HCT116 (cell line): ENCODE data around the gene HTR3B. TPM values are rescaled to one million over a fixed set of nuclear protein-coding genes. Genes with fewer than 3 reads are reported as not detected.

Experiments used
- ATAC-seq: fragments of 200-7000 bp; cut with Tn5 transposase; 2 replicates; pipeline ENCODE4 v1.9.1; 2020; ENCODE audit warnings: mild to moderate bottlenecking, moderate library complexity
- BruUV-seq: library from RNA; stranded (reverse); fragments of 400-500 nt; replicated peaks from 2 replicates; lab custom pipeline; 2021; lab: Mats Ljungman, UMichigan
- CTCF ChIA-PET: fragments of 300-600 bp; sonication (Branson Sonifier 250); formaldehyde crosslinking; loops from one replicate; lab custom pipeline; 2021; ENCODE audit warnings: antibody characterized with exemption; lab: Charles Lee
- POLR2A ChIA-PET: fragments of 300-600, 350-600 bp; sonication (Branson Sonifier 250); formaldehyde crosslinking; loops from one replicate; lab custom pipeline; 2021; ENCODE audit warnings: antibody characterized with exemption; lab: Charles Lee
- RAD21 ChIA-PET, 2 experiments: fragments of 300-600 bp; sonication (Branson Sonifier 250); formaldehyde crosslinking; loops; one replicate each; lab custom pipeline; 2023; ENCODE audit warnings: low total read pairs in 2 of 2; ENCODE audit not compliant: uncharacterized antibody in 2 of 2, unreplicated experiment in 2 of 2, low non-redundant PET in 1 of 2; lab: Charles Lee
- DNase-seq: peaks from one replicate; pipeline ENCODE4 v3.0.0-alpha.2; 2010; ENCODE audit warnings: low read depth, low spot score
- H2AFZ ChIP-seq: fragments of 200-600 bp; shearing (Covaris generic), sonication (generic); 2 replicates; pipeline ENCODE4 v1.6.1; 2017; ENCODE audit warnings: low read depth, mixed run types, mixed read lengths, antibody characterized with exemption, low read length; ENCODE audit not compliant: poor library complexity, severe bottlenecking
- H3K27ac ChIP-seq: 2 replicates; pipeline ENCODE4 v1.5.1; 2012; ENCODE audit warnings: low read depth, low read length
- H3K27me3 ChIP-seq: fragments of 200-600 bp; sonication (generic); 2 replicates; pipeline ENCODE4 v1.6.1; 2016; ENCODE audit warnings: mixed run types, low read length, mixed read lengths; ENCODE audit not compliant: insufficient read depth
- H3K36me3 ChIP-seq, 2 experiments: fragments of 200-500 bp in 1 of 2; fragments of 200-600 bp in 1 of 2; sonication (Bioruptor generic) in 1 of 2; sonication (generic) in 1 of 2; 2 replicates each; pipeline versions ENCODE4 v1.5.1 to v1.6.1; 2014 to 2016; ENCODE audit warnings: low read length in 2 of 2, inconsistent platforms in 1 of 2, mixed read lengths in 1 of 2, mixed run types in 1 of 2; ENCODE audit not compliant: insufficient read depth in 2 of 2, control insufficient read depth in 1 of 2
- H3K4me1 ChIP-seq, 2 experiments: fragments of 200-600 bp in 1 of 2; sonication (generic) in 1 of 2; 2 replicates each; pipeline versions ENCODE4 v1.5.1 to v1.6.1; 2012 to 2017; ENCODE audit warnings: low read length in 2 of 2, inconsistent platforms in 1 of 2, mild to moderate bottlenecking in 1 of 2, mixed read lengths in 1 of 2, mixed run types in 1 of 2, moderate library complexity in 1 of 2; ENCODE audit not compliant: insufficient read depth in 2 of 2, control insufficient read depth in 1 of 2
- H3K4me2 ChIP-seq: fragments of 200-600 bp; sonication (generic); 2 replicates; pipeline ENCODE4 v1.6.1; 2017; ENCODE audit warnings: mixed run types, low read length, mixed read lengths
- H3K4me3 ChIP-seq, 2 experiments: fragments of 200-600 bp in 1 of 2; sonication (generic) in 1 of 2; replicated peaks in 1 of 2; 2 replicates each; pipeline ENCODE4 v1.5.1; 2011 to 2016; ENCODE audit warnings: low read length in 2 of 2, control low read depth in 1 of 2, low read depth in 1 of 2, mild to moderate bottlenecking in 1 of 2, mixed read lengths in 1 of 2, mixed run types in 1 of 2
- H3K79me2 ChIP-seq: fragments of 200-600 bp; sonication (generic); 2 replicates; pipeline ENCODE4 v1.6.1; 2017; ENCODE audit warnings: mild to moderate bottlenecking, mixed run types, low read length, moderate library complexity, mixed read lengths; ENCODE audit not compliant: insufficient read depth
- H3K9ac ChIP-seq: fragments of 200-600 bp; sonication (generic); 2 replicates; pipeline ENCODE4 v1.6.1; 2016; ENCODE audit warnings: low read length, mixed read lengths
- H3K9me2 ChIP-seq: fragments of 200-600 bp; sonication (generic), shearing (Covaris generic); 2 replicates; pipeline ENCODE4 v1.6.1; 2017; ENCODE audit warnings: mixed run types, mild to moderate bottlenecking, moderate library complexity; ENCODE audit not compliant: insufficient read depth
- H3K9me3 ChIP-seq, 2 experiments: fragments of 200-500 bp in 1 of 2; fragments of 200-600 bp in 1 of 2; sonication (Bioruptor generic) in 1 of 2; sonication (generic) in 1 of 2; 2 replicates each; pipeline ENCODE4 v1.6.1; 2014 to 2017; ENCODE audit warnings: low read length in 2 of 2, mixed read lengths in 2 of 2, inconsistent platforms in 1 of 2, low read depth in 1 of 2, mild to moderate bottlenecking in 1 of 2, mixed run types in 1 of 2, moderate library complexity in 1 of 2; ENCODE audit not compliant: control insufficient read depth in 1 of 2, insufficient read depth in 1 of 2
- H4K20me1 ChIP-seq: fragments of 200-600 bp; sonication (generic), shearing (Covaris generic); 2 replicates; pipeline ENCODE4 v1.6.1; 2017; ENCODE audit warnings: mixed run types, mild to moderate bottlenecking, moderate library complexity; ENCODE audit not compliant: insufficient read depth
- CBX3 ChIP-seq: IDR thresholded peaks from 2 replicates; pipeline ENCODE4 v1.6.1; 2012; ENCODE audit warnings: low read depth
- ELF1 ChIP-seq: IDR thresholded peaks from 2 replicates; pipeline ENCODE4 v1.6.1; 2012; ENCODE audit warnings: low read depth, borderline replicate concordance
- SP1 ChIP-seq: IDR thresholded peaks from 2 replicates; pipeline ENCODE4 v1.6.1; 2012; ENCODE audit warnings: low read depth
- YY1 ChIP-seq: IDR thresholded peaks from 2 replicates; pipeline ENCODE4 v1.6.1; 2011; ENCODE audit warnings: low read length, low read depth, moderate library complexity, mild to moderate bottlenecking; ENCODE audit not compliant: insufficient replicate concordance; ENCODE audit errors: extremely low read depth
- intact Hi-C: fragments of 100-400 bp; cut with micrococcal nuclease; formaldehyde crosslinking; loops from 2 replicates; pipeline ENCODE4 v1.10.0; 2022
- total RNA-seq: library from RNA; stranded (reverse); gene quantifications from one replicate; pipeline ENCODE4 v1.2.1, GENCODE V29; 2021; ENCODE audit not compliant: unreplicated experiment
- TF ChIP-seq, protein P1 (sequence below): IDR thresholded peaks from 2 replicates; pipeline ENCODE4 v1.6.1; 2011; ENCODE audit warnings: mild to moderate bottlenecking, low read length, moderate library complexity; ENCODE audit not compliant: insufficient replicate concordance; ENCODE audit errors: extremely low read depth

Gene HTR3B
- total RNA-seq, 1 experiment from 2014 or later, result not detected

- TF ChIP-seq SP1, result peak; percentile 44; the same call in 1 of the 2 replicates
- TF ChIP-seq CBX3, result peak; percentile 54; the same call in 1 of the 2 replicates
- TF ChIP-seq YY1, result peak; percentile 7
These were observed 29.1 kb upstream of the HTR3B start, which contains the start of gene USP28 (continued) for GRCh38 chr11:113875234-113876073.

GRCh38 chr11:113876074-113876797 is 28.4 kb upstream of the HTR3B start:
- TSS peak; percentile 87 for BruUV-seq
- Histone ChIP-seq H3K9me3 (no peaks in the 10 kb centered on the region), H3K27ac (peak overlapping the region; percentile 77), H4K20me1 (no peaks in the 10 kb centered on the region), H3K79me2 (peaks cover 12% of the 10 kb centered on the region; the same call in 1 of the 2 replicates), H3K9ac (peak overlapping the region; percentile 67), H3K36me3 (no peaks in the 10 kb centered on the region), H2AFZ (peak overlapping the region; percentile 39), H3K4me3 (peak overlapping the region; percentile 63 to 75), H3K4me2 (peak overlapping the region; percentile 78), H3K4me1 (peaks cover 0 to 22% of the 10 kb centered on the region in 2 experiments; a peak in 3 of 4 replicates), H3K9me2 (no peaks in the 10 kb centered on the region), H3K27me3 (no peaks in the 10 kb centered on the region)
- POLR2A ChIA-PET, result interaction anchor here (1.3 kb wide), 1 partner anchor 30 kb away, joined by 3 read pairs; no protein-coding TSS in a partner anchor
- no peak for ATAC-seq
- CTCF ChIA-PET, result interaction anchor here (2.2 kb wide), 1 partner anchor 20 kb away, joined by 10 read pairs; no protein-coding TSS in a partner anchor
- DNase-seq, result no peak
- intact Hi-C loops, result loop anchor here (10.0 kb wide), 1 partner anchor 561 kb away; the partner anchor contains the start of gene TTC12
- RAD21 ChIA-PET, result no interaction called here
- no peak for TF ChIP-seq ELF1
- TF ChIP-seq, protein P1, sequence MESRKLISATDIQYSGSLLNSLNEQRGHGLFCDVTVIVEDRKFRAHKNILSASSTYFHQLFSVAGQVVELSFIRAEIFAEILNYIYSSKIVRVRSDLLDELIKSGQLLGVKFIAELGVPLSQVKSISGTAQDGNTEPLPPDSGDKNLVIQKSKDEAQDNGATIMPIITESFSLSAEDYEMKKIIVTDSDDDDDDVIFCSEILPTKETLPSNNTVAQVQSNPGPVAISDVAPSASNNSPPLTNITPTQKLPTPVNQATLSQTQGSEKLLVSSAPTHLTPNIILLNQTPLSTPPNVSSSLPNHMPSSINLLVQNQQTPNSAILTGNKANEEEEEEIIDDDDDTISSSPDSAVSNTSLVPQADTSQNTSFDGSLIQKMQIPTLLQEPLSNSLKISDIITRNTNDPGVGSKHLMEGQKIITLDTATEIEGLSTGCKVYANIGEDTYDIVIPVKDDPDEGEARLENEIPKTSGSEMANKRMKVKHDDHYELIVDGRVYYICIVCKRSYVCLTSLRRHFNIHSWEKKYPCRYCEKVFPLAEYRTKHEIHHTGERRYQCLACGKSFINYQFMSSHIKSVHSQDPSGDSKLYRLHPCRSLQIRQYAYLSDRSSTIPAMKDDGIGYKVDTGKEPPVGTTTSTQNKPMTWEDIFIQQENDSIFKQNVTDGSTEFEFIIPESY, result no peak
